SJSA1 (cell line): ENCODE measurements around the gene IL1RAPL1. TPM values are rescaled to one million over a fixed set of nuclear protein-coding genes. Genes with fewer than 3 reads are reported as not detected.

Experiments
- DNase-seq, 2 experiments: peaks; one replicate each; pipeline ENCODE4 v3.0.0-alpha.2; 2015 to 2020; ENCODE audit warnings: low spot score in 2 of 2, low read depth in 1 of 2
- H3K27ac ChIP-seq: fragments of 250-450 bp; sonication (Bioruptor Pico); 2 replicates; pipeline ENCODE4 v1.5.1; 2020; ENCODE audit warnings: mild to moderate bottlenecking, moderate library complexity
- H3K27me3 ChIP-seq: fragments of 250-450 bp; sonication (Bioruptor Pico); replicated peaks from 2 replicates; pipeline ENCODE4 v1.5.1; 2020; ENCODE audit warnings: mild to moderate bottlenecking, moderate library complexity
- H3K36me3 ChIP-seq: fragments of 250-450 bp; sonication (Bioruptor Pico); 2 replicates; pipeline ENCODE4 v1.5.1; 2020; ENCODE audit warnings: mild to moderate bottlenecking
- H3K4me1 ChIP-seq: fragments of 250-450 bp; sonication (Bioruptor Pico); replicated peaks from 2 replicates; pipeline ENCODE4 v1.6.1; 2021; ENCODE audit warnings: mild to moderate bottlenecking
- H3K4me3 ChIP-seq: fragments of 250-450 bp; sonication (Bioruptor Pico); 2 replicates; pipeline ENCODE4 v1.5.1; 2020; ENCODE audit warnings: mild to moderate bottlenecking
- H3K9me3 ChIP-seq: fragments of 250-450 bp; sonication (Bioruptor Pico); replicated peaks from 2 replicates; pipeline ENCODE4 v1.5.1; 2020; ENCODE audit warnings: mild to moderate bottlenecking
- total RNA-seq: library from RNA; depleted of rRNA; stranded (reverse); fragments of >200 nt; shearing (Covaris generic); gene quantifications from 2 replicates; pipeline ENCODE4 v1.2.3, GENCODE V29; 2014

IL1RAPL1 gene
- total RNA-seq, 1 experiment from 2014 or later, result not detected

DNA sequence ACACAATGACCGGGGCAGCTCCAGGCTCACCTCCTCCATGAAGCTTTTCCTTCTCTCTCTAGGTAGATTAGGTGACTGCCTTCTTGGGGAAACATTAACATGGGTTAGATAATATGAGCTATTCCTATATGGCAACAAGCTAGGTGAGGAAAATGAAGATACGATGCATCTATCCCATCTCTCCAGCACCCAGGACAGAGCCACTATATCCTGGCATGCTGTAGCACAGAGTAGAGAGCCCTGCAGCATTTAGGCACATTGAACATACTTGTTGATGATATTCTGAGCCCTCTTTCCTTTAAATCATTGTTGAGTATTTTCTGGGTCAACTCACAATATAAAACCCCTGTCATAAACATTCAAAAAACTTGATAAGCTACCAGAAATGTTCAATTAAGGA, 1133.9 kb downstream of the IL1RAPL1 start:
- no peaks in the 10 kb centered on the region for H3K9me3 ChIP-seq
- DNase-seq, result no peak
- no peak overlapping the region for H3K4me3 ChIP-seq
- no peaks in the 10 kb centered on the region for H3K27me3 ChIP-seq
- no peaks in the 10 kb centered on the region for H3K36me3 ChIP-seq
- no peaks in the 10 kb centered on the region for H3K4me1 ChIP-seq
- no peak overlapping the region for H3K27ac ChIP-seq

GRCh38 chrX:29724316-29724715, 1137.1 kb downstream of the IL1RAPL1 start:
- Histone ChIP-seq H3K36me3 (no peaks in the 10 kb centered on the region), H3K4me1 (no peaks in the 10 kb centered on the region), H3K4me3 (no peak overlapping the region), H3K27me3 (no peaks in the 10 kb centered on the region), H3K27ac (no peak overlapping the region), H3K9me3 (no peaks in the 10 kb centered on the region)
- DNase-seq, result no peak

DNA sequence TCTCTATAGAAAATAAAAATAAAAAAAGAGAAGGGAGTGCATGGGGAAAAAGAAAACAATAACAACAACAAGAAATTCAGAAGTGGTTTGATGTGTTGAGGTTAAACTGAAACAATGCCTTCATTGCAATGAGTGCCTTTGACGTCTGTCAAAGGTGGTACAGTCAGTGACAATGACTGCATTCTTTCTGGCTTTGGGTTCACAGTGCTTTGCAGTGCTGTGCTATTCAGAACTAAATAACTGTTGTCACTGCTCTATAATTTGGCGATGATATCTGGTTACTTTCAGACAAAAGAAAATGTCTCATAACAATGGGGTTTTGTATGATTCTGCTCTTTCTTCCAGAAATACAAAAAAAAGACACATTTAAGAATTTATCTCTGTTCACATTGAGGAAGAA, 1139.6 kb downstream of the IL1RAPL1 start:
- no peaks in the 10 kb centered on the region for H3K9me3 ChIP-seq
- no peak for DNase-seq
- no peaks in the 10 kb centered on the region for H3K36me3 ChIP-seq
- no peaks in the 10 kb centered on the region for H3K4me1 ChIP-seq
- no peaks in the 10 kb centered on the region for H3K27me3 ChIP-seq
- no peak overlapping the region for H3K27ac ChIP-seq
- H3K4me3 ChIP-seq, result no peak overlapping the region

DNA sequence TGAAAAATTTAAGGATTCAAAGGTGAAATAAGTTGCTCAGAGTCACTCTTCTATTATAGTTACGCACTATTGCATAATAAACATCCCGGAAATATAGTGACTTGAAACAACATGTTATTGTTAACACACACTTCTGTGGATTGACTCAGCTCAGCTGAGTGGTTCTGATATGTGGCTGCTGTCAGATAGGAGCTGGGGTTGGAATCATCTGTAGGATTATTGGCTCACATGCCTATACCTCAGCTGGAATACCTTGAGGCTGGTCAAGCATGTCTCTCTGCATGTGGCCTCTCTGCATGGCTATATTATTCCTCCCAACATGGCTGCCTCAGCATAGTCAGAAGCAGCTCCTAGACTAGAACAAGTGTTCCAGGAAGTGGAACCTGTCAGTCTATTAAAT, 1141.4 kb downstream of the IL1RAPL1 start:
- Histone ChIP-seq H3K9me3 (no peaks in the 10 kb centered on the region), H3K4me3 (no peak overlapping the region), H3K27ac (no peak overlapping the region), H3K27me3 (no peaks in the 10 kb centered on the region), H3K36me3 (no peaks in the 10 kb centered on the region), H3K4me1 (no peaks in the 10 kb centered on the region)
- DNase-seq, result no peak

- Histone ChIP-seq H3K4me1 (no peaks in the 10 kb centered on the region), H3K9me3 (no peaks in the 10 kb centered on the region), H3K4me3 (no peak overlapping the region), H3K36me3 (no peaks in the 10 kb centered on the region), H3K27ac (no peak overlapping the region), H3K27me3 (no peaks in the 10 kb centered on the region)
- DNase-seq, result no peak
Observed at GRCh38 chrX:29744966-29745365, 1157.7 kb downstream of the IL1RAPL1 start.

GRCh38 chrX:29746326-29746725, 1159.1 kb downstream of the IL1RAPL1 start:
- Histone ChIP-seq H3K27ac (no peak overlapping the region), H3K9me3 (no peaks in the 10 kb centered on the region), H3K4me1 (no peaks in the 10 kb centered on the region), H3K36me3 (no peaks in the 10 kb centered on the region), H3K27me3 (no peaks in the 10 kb centered on the region), H3K4me3 (no peak overlapping the region)
- DNase-seq, result no peak

GRCh38 chrX:29762006-29762405, 1174.8 kb downstream of the IL1RAPL1 start:
- Histone ChIP-seq H3K27me3 (no peaks in the 10 kb centered on the region), H3K4me1 (no peaks in the 10 kb centered on the region), H3K9me3 (no peaks in the 10 kb centered on the region), H3K4me3 (peak overlapping the region; percentile 4; the same call in 1 of the 2 replicates), H3K36me3 (no peaks in the 10 kb centered on the region), H3K27ac (peak overlapping the region; percentile 28; the same call in 1 of the 2 replicates)
- peak in 1 of 2 experiments; percentile 20 for DNase-seq

DNA sequence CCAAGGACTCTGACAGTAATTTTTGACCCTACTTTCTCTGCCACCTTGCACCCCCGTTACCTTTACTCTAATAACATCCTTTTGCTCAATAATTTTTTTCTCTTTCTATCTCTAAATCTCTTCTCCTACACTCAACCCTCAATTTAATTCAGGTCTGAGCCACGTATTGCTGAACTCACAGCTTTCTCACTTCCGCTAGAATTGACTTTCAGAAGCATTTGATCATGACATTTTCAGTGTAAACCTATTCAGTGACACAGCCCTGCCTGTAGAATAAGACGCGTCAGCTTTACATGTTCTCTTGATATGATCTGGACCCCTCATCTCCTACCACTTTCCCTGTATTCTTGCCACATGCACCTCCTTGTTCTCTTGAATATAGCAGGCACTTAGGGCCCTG, 1188.6 kb downstream of the IL1RAPL1 start:
- H3K36me3 ChIP-seq, result no peaks in the 10 kb centered on the region

DNA sequence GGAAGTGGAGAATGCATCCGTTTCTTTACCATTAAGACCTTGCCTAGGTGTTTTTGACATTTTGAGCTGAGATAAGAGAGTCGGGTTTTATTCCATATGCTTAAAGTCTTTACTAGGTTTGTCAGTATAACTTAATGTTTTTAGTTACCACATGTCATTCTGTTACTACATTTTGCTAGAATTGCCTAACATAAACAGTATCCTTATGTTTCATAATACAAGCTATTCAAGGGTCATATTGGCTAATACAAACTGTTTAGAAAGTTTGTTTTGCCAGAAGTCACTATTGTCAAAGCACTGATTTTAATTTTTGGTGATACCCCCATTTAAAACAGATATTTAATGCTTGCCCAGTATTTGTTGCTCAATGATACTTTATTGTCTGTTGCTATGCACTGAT, 1200.4 kb downstream of the IL1RAPL1 start:
- H3K36me3 ChIP-seq, result no peaks in the 10 kb centered on the region
- no peaks in the 10 kb centered on the region for H3K9me3 ChIP-seq
- H3K4me1 ChIP-seq, result no peaks in the 10 kb centered on the region
- no peak for DNase-seq
- no peak overlapping the region for H3K27ac ChIP-seq
- no peak overlapping the region for H3K4me3 ChIP-seq
- no peaks in the 10 kb centered on the region for H3K27me3 ChIP-seq

More for the DNA sequence above, 1188.6 kb downstream of the IL1RAPL1 start:
- no peaks in the 10 kb centered on the region for H3K27me3 ChIP-seq
- H3K9me3 ChIP-seq, result no peaks in the 10 kb centered on the region
- no peak overlapping the region for H3K27ac ChIP-seq
- no peak overlapping the region for H3K4me3 ChIP-seq
- no peaks in the 10 kb centered on the region for H3K4me1 ChIP-seq
- no peak for DNase-seq

- H3K9me3 ChIP-seq, result no peaks in the 10 kb centered on the region
- no peaks in the 10 kb centered on the region for H3K36me3 ChIP-seq
- H3K4me1 ChIP-seq, result no peaks in the 10 kb centered on the region
- H3K4me3 ChIP-seq, result no peak overlapping the region
- no peak for DNase-seq
- no peak overlapping the region for H3K27ac ChIP-seq
- H3K27me3 ChIP-seq, result no peaks in the 10 kb centered on the region
Observed at GRCh38 chrX:29788991-29789699, 1201.9 kb downstream of the IL1RAPL1 start.

- DNase-seq, result no peak
- no peak overlapping the region for H3K27ac ChIP-seq
- H3K4me1 ChIP-seq, result no peaks in the 10 kb centered on the region
- H3K27me3 ChIP-seq, result no peaks in the 10 kb centered on the region
- no peaks in the 10 kb centered on the region for H3K9me3 ChIP-seq
- H3K4me3 ChIP-seq, result no peak overlapping the region
- H3K36me3 ChIP-seq, result no peaks in the 10 kb centered on the region
Observed at GRCh38 chrX:29792335-29792734, 1205.1 kb downstream of the IL1RAPL1 start.

DNA sequence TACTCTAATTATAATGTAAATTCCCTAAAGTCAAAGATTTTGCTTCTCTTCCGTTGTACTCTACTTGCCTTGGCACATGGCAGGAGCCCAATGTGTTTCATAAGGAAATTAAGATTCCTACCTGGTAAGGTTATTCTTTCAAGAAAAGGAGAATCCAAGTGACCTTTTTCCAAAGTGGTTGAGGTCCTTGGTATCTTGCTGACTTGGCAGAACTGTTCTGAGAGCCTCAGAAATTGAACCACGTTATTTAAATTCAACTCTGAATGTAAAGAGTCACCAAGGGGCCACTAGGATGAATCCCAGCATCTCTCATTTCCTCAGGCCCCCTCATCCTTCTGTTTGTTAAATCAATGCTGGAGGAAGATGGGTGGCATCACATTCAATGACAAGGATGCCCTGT, 1209.9 kb downstream of the IL1RAPL1 start:
- Histone ChIP-seq H3K36me3 (no peaks in the 10 kb centered on the region), H3K9me3 (no peaks in the 10 kb centered on the region), H3K27ac (no peak overlapping the region), H3K4me1 (no peaks in the 10 kb centered on the region), H3K4me3 (no peak overlapping the region), H3K27me3 (no peaks in the 10 kb centered on the region)
- no peak for DNase-seq

DNA sequence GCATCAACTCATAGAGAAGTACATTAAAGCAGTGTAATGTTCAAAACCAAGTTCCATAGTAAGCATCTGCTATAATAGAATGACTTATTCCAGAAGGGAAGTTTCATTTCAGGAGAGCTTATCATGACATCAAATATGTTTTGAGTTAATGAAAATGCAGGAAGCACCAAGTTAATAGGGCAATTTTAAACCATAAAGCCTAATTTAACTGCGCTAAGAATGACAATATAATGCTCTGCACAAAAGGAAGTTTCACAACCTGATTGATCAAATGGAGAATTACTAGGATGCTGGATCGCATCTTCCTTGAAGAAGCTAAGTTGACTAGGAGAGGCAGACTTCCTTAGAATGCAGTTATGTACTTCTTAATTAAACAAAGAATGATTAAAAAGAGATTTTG, 1211.2 kb downstream of the IL1RAPL1 start:
- no peak overlapping the region for H3K4me3 ChIP-seq
- no peaks in the 10 kb centered on the region for H3K36me3 ChIP-seq
- no peaks in the 10 kb centered on the region for H3K9me3 ChIP-seq
- H3K27me3 ChIP-seq, result no peaks in the 10 kb centered on the region
- no peak for DNase-seq
- no peak overlapping the region for H3K27ac ChIP-seq
- no peaks in the 10 kb centered on the region for H3K4me1 ChIP-seq

DNA sequence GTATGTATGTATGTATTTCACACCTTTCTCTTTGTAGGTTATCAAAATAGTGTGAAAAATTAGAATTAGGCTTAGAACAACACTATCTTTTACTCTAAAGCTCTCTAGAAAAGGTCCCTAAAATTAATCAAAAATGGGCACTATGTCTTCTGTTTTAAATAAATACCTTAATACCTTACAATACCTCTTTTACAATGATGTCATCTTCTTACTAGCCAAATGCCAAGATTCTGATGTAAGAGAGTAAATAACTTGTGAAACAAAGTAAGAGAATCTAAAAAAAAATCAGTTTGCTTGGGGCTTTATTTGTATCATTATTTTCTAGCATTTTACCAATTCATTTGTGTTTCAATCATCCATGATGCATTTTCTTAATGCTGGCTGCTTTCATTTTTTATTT, 1225.9 kb downstream of the IL1RAPL1 start:
- H3K36me3 ChIP-seq, result no peaks in the 10 kb centered on the region
- H3K4me1 ChIP-seq, result no peaks in the 10 kb centered on the region
- no peaks in the 10 kb centered on the region for H3K9me3 ChIP-seq
- no peak overlapping the region for H3K27ac ChIP-seq
- no peak for DNase-seq
- no peaks in the 10 kb centered on the region for H3K27me3 ChIP-seq
- no peak overlapping the region for H3K4me3 ChIP-seq
